ENCODE measurements around the gene CDC14B. TPM values are rescaled to one million over a fixed set of nuclear protein-coding genes. Genes with fewer than 3 reads are reported as not detected.

The CDC14B gene
- total and polyA plus RNA-seq, 2 of the 4 experiments (the other 2 are of a cell fraction): 9.7 to 26.3 TPM

- DNase-seq: peak; percentile 10
- Histone ChIP-seq H3K9me3 (ENCODE audit: control insufficient read depth, insufficient read depth, low read length) (no peaks in the 10 kb centered on the region), H3K4me3 (ENCODE audit: insufficient read depth, low read depth, low read length) (no peak overlapping the region), H4K20me1 (ENCODE audit: insufficient read depth, low read length) (no peaks in the 10 kb centered on the region), H2BK20ac (ENCODE audit: low read depth, low read length) (no peak overlapping the region), H3K9ac (ENCODE audit: low read depth, low read length) (no peak overlapping the region), H3K4me1 (ENCODE audit: control insufficient read depth, insufficient read depth, low read length) (peaks cover 8% of the 10 kb centered on the region), H3K23ac (ENCODE audit: low read depth, low read length) (no peak overlapping the region), H4K5ac (ENCODE audit: low read depth, low read length) (no peak overlapping the region), H3K9me1 (ENCODE audit: insufficient read depth, low read length) (peaks cover 2% of the 10 kb centered on the region; the same call in 1 of the 2 replicates), H3K14ac (replicated peaks; ENCODE audit: low read depth, low read length) (no peak overlapping the region), H2AK5ac (ENCODE audit: low read depth, low read length) (no peak overlapping the region), H3K36me3 (ENCODE audit: control insufficient read depth, insufficient read depth, low read length) (peaks cover 1% of the 10 kb centered on the region; the same call in 1 of the 2 replicates), H3K4me2 (ENCODE audit: low read depth, low read length) (no peak overlapping the region), H3K4ac (ENCODE audit: low read depth, low read length) (no peak overlapping the region), H3K79me1 (ENCODE audit: low read depth in 1 of 2, low read length in 2 of 2) (peaks cover 8 to 49% of the 10 kb centered on the region in 2 experiments; a peak in 3 of 4 replicates), H3K27ac (ENCODE audit: insufficient read depth, low read length) (no peak overlapping the region), H2BK5ac (ENCODE audit: low read depth, low read length, poor library complexity, severe bottlenecking) (no peak overlapping the region), H2BK120ac (ENCODE audit: low read depth, low read length) (no peak overlapping the region), H4K91ac (ENCODE audit: insufficient read depth, low read depth, low read length) (no peak overlapping the region), H2BK15ac (ENCODE audit: low read depth, low read length) (no peak overlapping the region), H2AFZ (replicated peaks; ENCODE audit: low read length, poor library complexity) (no peak overlapping the region), H3K27me3 (ENCODE audit: control insufficient read depth, insufficient read depth, low read length) (no peaks in the 10 kb centered on the region), H4K8ac (ENCODE audit: low read depth in 2 of 2, low read length in 2 of 2) (no peak overlapping the region), H3K56ac (ENCODE audit: extremely low read depth, insufficient read depth, low read length) (no peak overlapping the region), H3K18ac (ENCODE audit: low read depth, low read length) (no peak overlapping the region), H2AK9ac (replicated peaks; ENCODE audit: low read depth, low read length, poor library complexity) (no peak overlapping the region)
- in situ Hi-C loops (cut with MboI; ENCODE audit: low sequenced_read_pairs) (no loop called here), dilution Hi-C loops (cut with HindIII; ENCODE audit: low sequenced_read_pairs, unreplicated experiment) (no loop called here), intact Hi-C loops (cut with micrococcal nuclease) (loop anchor here (5.0 kb wide), 1 partner anchor 38 kb away; no protein-coding TSS in a partner anchor)
- no peak for ATAC-seq (ENCODE audit: low read depth)
- no CpG with 5 or more reads among the region's 5 CpGs for WGBS, 2 experiments (ENCODE audit: extremely low coverage in 2 of 2, insufficient read length in 1 of 2)
- TF ChIP-seq CHD1 (IDR thresholded peaks at IDR 0.05; ENCODE audit: low read depth, low read length) (no peak), FOS (IDR thresholded peaks at IDR 0.05; ENCODE audit: low read depth, low read length) (no peak), MAZ (IDR thresholded peaks at IDR 0.05; ENCODE audit: borderline replicate concordance, low read depth, low read length) (no peak), USF2 (IDR thresholded peaks at IDR 0.05; ENCODE audit: low read depth, low read length) (no peak), CEBPB (IDR thresholded peaks at IDR 0.05; ENCODE audit: low read depth, low read length) (no peak), MAFK (IDR thresholded peaks at IDR 0.05; ENCODE audit: low read depth, low read length) (no peak), SMC3 (IDR thresholded peaks at IDR 0.05; ENCODE audit: low read depth, low read length) (no peak), MXI1 (IDR thresholded peaks at IDR 0.05; ENCODE audit: borderline replicate concordance, low read depth, low read length) (no peak), RCOR1 (IDR thresholded peaks at IDR 0.05; ENCODE audit: insufficient replicate concordance, low read length) (no peak), BHLHE40 (IDR thresholded peaks at IDR 0.05; ENCODE audit: low read depth, low read length) (no peak), CTCF (conservative IDR thresholded peaks at IDR 0.05; ENCODE audit: low read depth, low read length) (no peak), POLR2A (IDR thresholded peaks at IDR 0.05; ENCODE audit: low read depth, low read length) (no peak), NFE2L2 (IDR thresholded peaks at IDR 0.05; ENCODE audit: low read depth, low read length) (no peak), ELK1 (IDR thresholded peaks at IDR 0.05; ENCODE audit: borderline replicate concordance, low read depth, low read length) (no peak), RFX5 (IDR thresholded peaks at IDR 0.05; ENCODE audit: low read depth, low read length) (no peak), RAD21 (IDR thresholded peaks at IDR 0.05; ENCODE audit: low read length) (no peak)
- no TSS peak for BruUV-seq (replicated peaks)
- CTCF ChIA-PET: interaction anchor here (0.7 kb wide), 1 partner anchor 105 kb away, joined by 3 read pairs; no protein-coding TSS in a partner anchor
- POLR2A ChIA-PET (ENCODE audit: unreplicated experiment): no interaction called here
Observed at GRCh38 chr9:96460470-96460869, 159.2 kb downstream of the CDC14B start.

Data from IMR-90 (cell line).